ENCODE measurements around the gene RAB9B.
"Not testable (repeated sequence)": the region's sequence is repeated elsewhere in the genome, so short reads cannot be mapped to it uniquely, and the experiment has no call there.

The RAB9B gene

DNA sequence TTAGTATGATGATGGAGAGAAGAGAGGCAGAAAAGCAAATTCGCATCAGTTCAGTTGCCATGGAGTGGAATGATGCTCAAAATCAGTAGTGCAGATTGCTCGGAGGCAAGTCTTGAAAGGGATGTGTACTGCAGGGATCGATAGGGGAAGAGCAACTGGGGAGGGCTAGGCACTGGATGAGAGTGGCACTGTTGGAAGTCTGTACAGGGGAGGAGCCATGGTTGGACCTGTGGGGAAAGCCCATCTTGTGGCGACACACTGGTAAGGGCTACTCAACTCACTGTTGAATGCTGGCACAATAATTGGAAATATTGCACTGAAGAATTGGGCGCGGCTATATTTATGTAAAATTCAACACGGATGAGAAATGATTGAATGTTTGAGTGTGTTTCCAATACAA is 1.2 kb downstream of the RAB9B start:
- TF ChIP-seq, protein P1, sequence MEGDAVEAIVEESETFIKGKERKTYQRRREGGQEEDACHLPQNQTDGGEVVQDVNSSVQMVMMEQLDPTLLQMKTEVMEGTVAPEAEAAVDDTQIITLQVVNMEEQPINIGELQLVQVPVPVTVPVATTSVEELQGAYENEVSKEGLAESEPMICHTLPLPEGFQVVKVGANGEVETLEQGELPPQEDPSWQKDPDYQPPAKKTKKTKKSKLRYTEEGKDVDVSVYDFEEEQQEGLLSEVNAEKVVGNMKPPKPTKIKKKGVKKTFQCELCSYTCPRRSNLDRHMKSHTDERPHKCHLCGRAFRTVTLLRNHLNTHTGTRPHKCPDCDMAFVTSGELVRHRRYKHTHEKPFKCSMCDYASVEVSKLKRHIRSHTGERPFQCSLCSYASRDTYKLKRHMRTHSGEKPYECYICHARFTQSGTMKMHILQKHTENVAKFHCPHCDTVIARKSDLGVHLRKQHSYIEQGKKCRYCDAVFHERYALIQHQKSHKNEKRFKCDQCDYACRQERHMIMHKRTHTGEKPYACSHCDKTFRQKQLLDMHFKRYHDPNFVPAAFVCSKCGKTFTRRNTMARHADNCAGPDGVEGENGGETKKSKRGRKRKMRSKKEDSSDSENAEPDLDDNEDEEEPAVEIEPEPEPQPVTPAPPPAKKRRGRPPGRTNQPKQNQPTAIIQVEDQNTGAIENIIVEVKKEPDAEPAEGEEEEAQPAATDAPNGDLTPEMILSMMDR (IDR thresholded peaks at IDR 0.05; ENCODE audit: borderline replicate concordance, insufficient read depth, low read depth, low read length): no peak
- no peak overlapping the region for H3K4me3 ChIP-seq (ENCODE audit: low read depth, low read length)

DNA sequence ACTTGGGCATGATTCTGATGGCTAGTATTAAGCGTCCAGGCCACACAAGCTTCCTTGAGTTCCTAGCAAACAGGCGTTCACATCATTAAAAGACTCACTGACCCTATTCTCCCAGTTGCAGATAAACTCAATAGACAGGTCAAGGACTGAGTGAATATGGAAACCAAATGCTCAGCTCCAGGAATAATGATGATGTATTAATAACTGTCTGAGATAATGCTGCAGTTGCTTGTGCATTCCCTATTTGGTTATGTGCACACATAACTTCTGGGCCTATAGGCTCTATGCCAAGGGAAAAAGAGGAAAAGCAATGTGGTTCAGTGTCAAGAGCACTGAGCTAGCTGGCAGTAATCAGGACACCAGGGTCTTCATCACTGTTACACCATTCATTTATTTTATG is 3.5 kb downstream of the RAB9B start:
- TF ChIP-seq, protein P1 (IDR thresholded peaks at IDR 0.05; ENCODE audit: borderline replicate concordance, insufficient read depth, low read depth, low read length): no peak
- no peak overlapping the region for H3K4me3 ChIP-seq (ENCODE audit: low read depth, low read length)

GRCh38 chrX:103825881-103826280 is 6.2 kb downstream of the RAB9B start:
- H3K4me3 ChIP-seq (ENCODE audit: low read depth, low read length): no peak overlapping the region

DNA sequence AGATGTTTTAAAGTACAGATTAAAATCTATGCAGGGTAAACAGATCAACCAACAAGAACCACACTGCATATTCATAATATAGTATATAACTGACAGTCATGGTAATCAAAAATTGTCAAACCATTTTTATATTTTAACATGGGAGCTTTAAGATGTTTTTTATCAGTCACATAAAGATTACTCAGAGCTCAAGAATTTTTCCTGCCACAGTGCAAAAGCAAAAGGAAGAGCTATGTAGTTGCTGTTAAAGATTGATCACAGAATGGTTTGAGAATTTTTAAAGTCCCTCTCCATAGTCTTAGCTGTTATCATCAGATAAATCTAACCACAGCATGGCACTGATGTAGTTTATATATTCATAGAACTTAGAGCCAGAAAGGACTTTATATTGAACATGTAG is 8.5 kb downstream of the RAB9B start:
- H3K4me3 ChIP-seq (ENCODE audit: low read depth, low read length): no peak overlapping the region
- TF ChIP-seq, protein P1 (IDR thresholded peaks at IDR 0.05; ENCODE audit: borderline replicate concordance, insufficient read depth, low read depth, low read length): no peak

More at GRCh38 chrX:103825881-103826280, 6.2 kb downstream of the RAB9B start:
- TF ChIP-seq, protein P1 (IDR thresholded peaks at IDR 0.05; ENCODE audit: borderline replicate concordance, insufficient read depth, low read depth, low read length): no peak

DNA sequence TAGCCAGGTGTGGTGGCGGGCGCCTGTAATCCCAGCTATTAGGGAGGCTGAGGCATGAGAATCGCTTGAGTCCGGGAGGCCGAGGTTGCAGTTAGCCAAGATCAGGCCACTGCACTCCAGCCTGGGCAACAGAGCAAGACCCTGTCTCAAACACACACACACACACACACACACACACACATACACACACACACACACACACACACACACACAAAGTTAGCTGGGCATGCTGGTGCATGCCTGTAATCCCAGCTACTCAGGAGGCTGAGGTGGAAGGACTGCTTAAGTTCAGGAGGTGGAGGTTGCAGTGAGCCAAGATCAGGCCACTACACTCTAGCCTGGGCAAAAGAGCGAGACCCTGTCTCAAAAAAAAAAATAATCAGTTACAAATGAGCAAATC is 11.3 kb downstream of the RAB9B start:
- not testable (repeated sequence) for H3K4me3 ChIP-seq (ENCODE audit: low read depth, low read length)

- H3K4me3 ChIP-seq (ENCODE audit: low read depth, low read length): no peak overlapping the region
- TF ChIP-seq, protein P1 (IDR thresholded peaks at IDR 0.05; ENCODE audit: borderline replicate concordance, insufficient read depth, low read depth, low read length): no peak
These were observed 13.0 kb downstream of the RAB9B start for GRCh38 chrX:103818842-103819619.

GRCh38 chrX:103817502-103817901 is 14.6 kb downstream of the RAB9B start:
- TF ChIP-seq, protein P1 (IDR thresholded peaks at IDR 0.05; ENCODE audit: borderline replicate concordance, insufficient read depth, low read depth, low read length): 0 out of 2 replicates have a peak, but pooled peaks have one; percentile 27
- no peak overlapping the region for H3K4me3 ChIP-seq (ENCODE audit: low read depth, low read length)

DNA sequence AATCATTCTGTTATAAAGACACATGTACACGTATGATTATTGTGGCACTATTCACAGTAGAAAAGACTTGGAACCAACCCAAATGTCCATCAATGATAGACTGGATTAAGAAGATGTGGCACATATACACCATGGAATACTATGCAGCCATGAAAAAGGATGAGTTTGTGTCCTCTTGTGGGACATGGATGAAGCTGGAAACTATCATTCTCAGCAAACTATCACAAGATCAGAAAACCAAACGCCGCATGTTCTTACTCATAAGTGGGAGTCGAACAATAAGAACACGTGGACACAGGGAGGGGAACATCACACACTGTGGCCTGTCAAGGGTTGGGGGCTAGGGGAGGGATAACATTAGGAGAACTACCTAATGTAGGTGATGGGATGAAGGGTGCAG is 15.0 kb downstream of the RAB9B start:
- H3K4me3 ChIP-seq (ENCODE audit: low read depth, low read length): not testable (repeated sequence)

All from GM12875 (cell line).